Nephron (organoid): ENCODE data around the gene HDAC9.

Experiments
- H3K27ac Mint-ChIP-seq, 3 experiments: 2 replicates each; pipeline ENCODE4 v1.8.0; 2020; ENCODE audit warnings: mixed read lengths in 3 of 3, mild to moderate bottlenecking in 2 of 3, moderate library complexity in 1 of 3
- H3K27me3 Mint-ChIP-seq: 2 replicates; pipeline ENCODE4 v1.8.0; 2021; ENCODE audit warnings: low read depth, mild to moderate bottlenecking, moderate library complexity, mixed read lengths
- H3K36me3 Mint-ChIP-seq: 2 replicates; pipeline ENCODE4 v1.8.0; 2020; ENCODE audit warnings: low read depth, mixed read lengths
- H3K4me1 Mint-ChIP-seq: 2 replicates; pipeline ENCODE4 v1.8.0; 2020; ENCODE audit warnings: mixed read lengths
- H3K4me3 Mint-ChIP-seq, 3 experiments: 2 replicates each; pipeline ENCODE4 v1.8.0; 2020; ENCODE audit warnings: mild to moderate bottlenecking in 3 of 3, mixed read lengths in 3 of 3, moderate library complexity in 2 of 3
- H3K9me3 Mint-ChIP-seq: 2 replicates; pipeline ENCODE4 v1.8.0; 2020; ENCODE audit warnings: mixed read lengths
- CTCF ChIP-seq, 3 experiments: fragments of 200-600 bp; sonication (generic); IDR thresholded peaks; one replicate each; pipeline ENCODE4 v1.5.0; 2021; ENCODE audit warnings: antibody characterized with exemption in 3 of 3; ENCODE audit not compliant: unreplicated experiment in 3 of 3

Gene HDAC9

GRCh38 chr7:18583305-18583704 lies 87.8 kb downstream of the HDAC9 start:
- no peak for TF ChIP-seq CTCF (IDR thresholded peaks at IDR 0.05; ENCODE audit: unreplicated experiment in 3 of 3)
- no peaks in the 10 kb centered on the region for H3K9me3 Mint-ChIP-seq
- no peaks in the 10 kb centered on the region for H3K27me3 Mint-ChIP-seq
- H3K27ac Mint-ChIP-seq: no peak overlapping the region
- peaks cover 9% of the 10 kb centered on the region for H3K4me1 Mint-ChIP-seq
- H3K36me3 Mint-ChIP-seq: no peaks in the 10 kb centered on the region
- no peak overlapping the region for H3K4me3 Mint-ChIP-seq

GRCh38 chr7:18590241-18590640 lies 94.7 kb downstream of the HDAC9 start:
- no peak for TF ChIP-seq CTCF (IDR thresholded peaks at IDR 0.05; ENCODE audit: unreplicated experiment in 3 of 3)
- H3K36me3 Mint-ChIP-seq: no peaks in the 10 kb centered on the region
- H3K27me3 Mint-ChIP-seq: no peaks in the 10 kb centered on the region
- no peaks in the 10 kb centered on the region for H3K9me3 Mint-ChIP-seq
- H3K4me1 Mint-ChIP-seq: peaks cover 5% of the 10 kb centered on the region
- H3K4me3 Mint-ChIP-seq: no peak overlapping the region
- H3K27ac Mint-ChIP-seq: no peak overlapping the region

- Mint-ChIP-seq H3K27ac (no peak overlapping the region), H3K4me3 (no peak overlapping the region), H3K36me3 (no peaks in the 10 kb centered on the region), H3K4me1 (peaks cover 5% of the 10 kb centered on the region), H3K27me3 (no peaks in the 10 kb centered on the region), H3K9me3 (no peaks in the 10 kb centered on the region)
- peak; percentile 56 to 75 (median 61) for TF ChIP-seq CTCF (IDR thresholded peaks at IDR 0.05; ENCODE audit: unreplicated experiment in 3 of 3)
Measured at GRCh38 chr7:18590744-18591340, 95.3 kb downstream of the HDAC9 start.

- Mint-ChIP-seq H3K36me3 (no peaks in the 10 kb centered on the region), H3K9me3 (no peaks in the 10 kb centered on the region), H3K4me1 (peaks cover 5% of the 10 kb centered on the region), H3K27ac (no peak overlapping the region), H3K4me3 (no peak overlapping the region), H3K27me3 (no peaks in the 10 kb centered on the region)
- no peak for TF ChIP-seq CTCF (IDR thresholded peaks at IDR 0.05; ENCODE audit: unreplicated experiment in 3 of 3)
Measured at GRCh38 chr7:18593602-18594279, 98.2 kb downstream of the HDAC9 start.

GRCh38 chr7:18597754-18598153 lies 102.2 kb downstream of the HDAC9 start:
- no peak overlapping the region for H3K4me3 Mint-ChIP-seq
- H3K27ac Mint-ChIP-seq: no peak overlapping the region

More at GRCh38 chr7:18597754-18598153, 102.2 kb downstream of the HDAC9 start:
- peaks cover 24% of the 10 kb centered on the region for H3K36me3 Mint-ChIP-seq
- H3K9me3 Mint-ChIP-seq: peaks cover 23% of the 10 kb centered on the region
- no peak for TF ChIP-seq CTCF (IDR thresholded peaks at IDR 0.05; ENCODE audit: unreplicated experiment in 3 of 3)
- no peaks in the 10 kb centered on the region for H3K4me1 Mint-ChIP-seq
- no peaks in the 10 kb centered on the region for H3K27me3 Mint-ChIP-seq
